Kidney (tissue), 14 donors: ENCODE data around the gene RAE1. TPM values are rescaled to one million over a fixed set of nuclear protein-coding genes. Genes with fewer than 3 reads are reported as not detected.

Source experiments
- DNase-seq, 5 donors: peaks; one replicate each; pipeline ENCODE4 v3.0.0-alpha.2; 2013 to 2020
- FAIRE-seq: peaks from 2 replicates; lab custom pipeline; 2012; peaks lifted over from hg19 to GRCh38; lab: Jason Lieb, UNC
- H3K27ac ChIP-seq, 2 donors: one replicate each; pipeline ENCODE4 v1.7.0; 2013; ENCODE audit warnings: low read depth in 2 of 2, low read length in 2 of 2, inconsistent platforms in 1 of 2
- H3K27me3 ChIP-seq: one replicate; pipeline ENCODE4 v1.7.1; 2013; ENCODE audit warnings: low read length, inconsistent platforms; ENCODE audit not compliant: control insufficient read depth, insufficient read depth
- H3K36me3 ChIP-seq, 3 donors: one replicate each; pipeline versions ENCODE4 v1.7.0 to v1.7.1; 2013; ENCODE audit warnings: low read length in 3 of 3, control low read depth in 1 of 3, inconsistent platforms in 1 of 3; ENCODE audit not compliant: insufficient read depth in 3 of 3, control insufficient read depth in 2 of 3
- H3K4me1 ChIP-seq, 3 donors: one replicate each; pipeline versions ENCODE4 v1.7.0 to v1.7.1; 2013; ENCODE audit warnings: low read length in 3 of 3, inconsistent platforms in 1 of 3, low read depth in 1 of 3; ENCODE audit not compliant: control insufficient read depth in 2 of 3, insufficient read depth in 2 of 3
- H3K4me3 ChIP-seq, 3 donors: one replicate each; pipeline versions ENCODE4 v1.7.0 to v1.8.1; 2013; ENCODE audit warnings: low read length in 3 of 3, control low read depth in 1 of 3, inconsistent platforms in 1 of 3
- H3K9ac ChIP-seq, 3 donors: one replicate each; pipeline versions ENCODE4 v1.7.0 to v1.7.1; 2013; ENCODE audit warnings: low read length in 3 of 3, control low read depth in 1 of 3, inconsistent platforms in 1 of 3
- H3K9me3 ChIP-seq, 3 donors: one replicate each; pipeline versions ENCODE4 v1.7.0 to v1.7.1; 2013; ENCODE audit warnings: low read length in 3 of 3, control low read depth in 1 of 3, inconsistent platforms in 1 of 3; ENCODE audit not compliant: control insufficient read depth in 2 of 3, insufficient read depth in 1 of 3
- CTCF ChIP-seq: IDR thresholded peaks from 3 replicates; pipeline ENCODE4 v1.5.1; 2012; ENCODE audit warnings: mild to moderate bottlenecking, moderate library complexity, borderline replicate concordance; ENCODE audit not compliant: insufficient read depth; ENCODE audit errors: extremely low read depth
- intact Hi-C: fragments of 100-400 bp; cut with DNase I; formaldehyde crosslinking; loops from one replicate; pipeline ENCODE4 v1.11.1; 2022
- polyA plus RNA-seq: library from polyadenylated mRNA; stranded (reverse); fragments of 350-450 nt; fragmentation: Illumina TruSeq; extraction: RNeasy Lipid Tissue Mini Kit (QIAGEN cat#74804); gene quantifications from one replicate; pipeline ENCODE4 v1.2.3, GENCODE V29; 2014; ENCODE audit warnings: low read depth, low replicate concordance; ENCODE audit not compliant: insufficient read depth
- total RNA-seq: library from RNA; stranded (reverse); fragmentation: NEBNext Ultra II Directional; extraction: Animal tissue kit (Norgen Biotek cat#: 25700); gene quantifications from one replicate; pipeline ENCODE4 v1.2.1, GENCODE V29; 2021
- donor health status: control.
- donor health status: control.
- donor health status: control.
- donor health status: control.
- donor health status: control.
- donor health status: DM: yes; HTN: yes; CAD: no.
- donor health status: Normal renal cell carcinoma (clear cell type).

The RAE1 gene
- total and polyA plus RNA-seq, 2 donors from 2014 or later, result 19.5 to 26.3 TPM

GRCh38 chr20:57329608-57330221 is 21.3 kb upstream of the RAE1 start, which contains the start of gene SPO11:
SPO11 (plus strand) TSS chr20:57329803; CDS start chr20:57329868, 65 bp downstream.
- H3K9me3 ChIP-seq, result no peaks in the 10 kb centered on the region
- H3K4me3 ChIP-seq, result no peak within 1 kb of the TSS
- H3K4me1 ChIP-seq, result peaks cover 0 to 2% (median 0%) of the 10 kb centered on the region in 3 donors
- no peak for TF ChIP-seq CTCF
- FAIRE-seq (no peak), DNase-seq (peak in 4 of 5 donors; percentile 33 to 59 (median 46))
- H3K27ac ChIP-seq, result no peak within 1 kb of the TSS
- H3K27me3 ChIP-seq, result no peaks in the 10 kb centered on the region
- intact Hi-C loops, result no loop called here
- H3K36me3 ChIP-seq, result no peaks in the 10 kb centered on the region
- H3K9ac ChIP-seq, result no peak within 1 kb of the TSS

- FAIRE-seq, result no peak
- Histone ChIP-seq H3K9me3 (no peaks in the 10 kb centered on the region), H3K4me1 (peaks cover 0 to 2% (median 0%) of the 10 kb centered on the region in 3 donors), H3K9ac (no peak overlapping the region), H3K27me3 (no peaks in the 10 kb centered on the region), H3K27ac (no peak overlapping the region), H3K36me3 (no peaks in the 10 kb centered on the region), H3K4me3 (no peak overlapping the region)
- no peak for TF ChIP-seq CTCF
- DNase-seq, result no peak
- intact Hi-C loops, result no loop called here
Observed at GRCh38 chr20:57330998-57331397, 20.1 kb upstream of the RAE1 start.

GRCh38 chr20:57332105-57333089 is 18.7 kb upstream of the RAE1 start:
- FAIRE-seq (no peak), DNase-seq (no peak)
- no peak overlapping the region for H3K9ac ChIP-seq
- no peaks in the 10 kb centered on the region for H3K27me3 ChIP-seq
- intact Hi-C loops, result no loop called here
- H3K9me3 ChIP-seq, result no peaks in the 10 kb centered on the region
- no peak overlapping the region for H3K27ac ChIP-seq
- H3K36me3 ChIP-seq, result no peaks in the 10 kb centered on the region
- no peaks in the 10 kb centered on the region for H3K4me1 ChIP-seq
- no peak for TF ChIP-seq CTCF
- H3K4me3 ChIP-seq, result no peak overlapping the region
